HG03045 (cell line): ENCODE results near the gene BRPF1.

ENCODE experiments used
- ATAC-seq: cut with Tn5 transposase; IDR thresholded peaks from one replicate; pipeline ENCODE4 v1.9.1; 2021; ENCODE audit warnings: mild to moderate bottlenecking, moderate library complexity; ENCODE audit not compliant: unreplicated experiment

The BRPF1 gene

DNA sequence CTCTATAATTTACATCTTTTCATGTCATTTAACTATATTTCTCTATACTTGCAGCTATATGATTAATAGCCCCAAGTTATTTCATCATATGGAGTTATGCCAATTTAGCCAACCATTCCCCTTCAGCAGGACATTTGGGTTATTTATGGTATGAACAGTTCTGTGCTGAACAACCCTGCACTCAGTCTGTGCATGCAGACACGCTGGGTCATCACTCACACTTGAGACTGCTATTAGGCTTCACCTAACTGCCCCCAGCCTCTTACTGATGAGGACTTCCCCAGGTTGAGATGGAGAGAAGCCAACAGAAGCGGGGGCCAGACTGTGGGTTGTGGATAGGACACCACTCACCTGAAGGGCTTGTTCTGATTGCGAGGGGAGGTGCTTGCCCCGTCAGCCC, 53.4 kb downstream of the BRPF1 start:
- ATAC-seq, result no peak

DNA sequence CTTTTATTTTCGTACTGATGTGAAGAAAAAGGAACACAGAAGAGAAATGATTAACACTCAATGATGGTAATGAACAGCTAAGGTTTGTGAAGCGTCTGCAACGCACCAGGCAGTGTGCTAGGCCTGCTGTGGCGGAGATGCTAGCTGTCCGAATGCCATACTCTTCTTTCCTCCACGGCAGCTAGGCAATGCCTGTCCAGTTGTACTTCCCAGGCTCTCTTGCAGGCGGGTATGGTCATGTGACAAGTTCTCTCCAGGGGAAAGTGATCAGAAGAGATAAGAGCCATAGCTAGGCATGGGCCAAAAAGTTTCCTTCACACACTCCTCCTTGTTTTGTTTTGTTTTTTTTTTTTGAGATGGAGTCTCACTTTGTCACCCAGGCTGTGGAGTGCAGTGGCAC, 54.1 kb downstream of the BRPF1 start:
- no peak for ATAC-seq

- ATAC-seq, result no peak
These were observed 54.7 kb downstream of the BRPF1 start for GRCh38 chr3:9786209-9786739.

GRCh38 chr3:9786825-9787669, 55.5 kb downstream of the BRPF1 start:
- no peak for ATAC-seq

DNA sequence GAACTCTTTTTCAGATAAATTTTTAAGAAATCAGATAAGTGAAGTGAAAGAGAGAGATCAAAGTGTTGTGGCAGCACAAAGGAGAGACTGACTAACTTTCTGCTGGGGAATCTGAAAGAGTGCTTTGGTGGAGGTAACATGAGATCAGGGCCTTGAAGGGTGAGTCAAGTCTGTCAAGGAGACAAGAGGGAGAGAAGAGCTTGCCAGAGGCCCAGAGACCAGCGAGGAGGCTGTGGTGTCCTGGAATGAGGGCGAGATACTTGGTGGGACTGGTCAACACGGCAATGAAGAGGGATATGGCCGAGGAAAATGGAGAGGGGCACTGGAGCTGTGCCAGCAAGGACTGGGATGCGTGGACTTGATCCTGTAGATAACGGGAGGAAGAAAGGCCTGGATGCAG, 56.2 kb downstream of the BRPF1 start:
- no peak for ATAC-seq

DNA sequence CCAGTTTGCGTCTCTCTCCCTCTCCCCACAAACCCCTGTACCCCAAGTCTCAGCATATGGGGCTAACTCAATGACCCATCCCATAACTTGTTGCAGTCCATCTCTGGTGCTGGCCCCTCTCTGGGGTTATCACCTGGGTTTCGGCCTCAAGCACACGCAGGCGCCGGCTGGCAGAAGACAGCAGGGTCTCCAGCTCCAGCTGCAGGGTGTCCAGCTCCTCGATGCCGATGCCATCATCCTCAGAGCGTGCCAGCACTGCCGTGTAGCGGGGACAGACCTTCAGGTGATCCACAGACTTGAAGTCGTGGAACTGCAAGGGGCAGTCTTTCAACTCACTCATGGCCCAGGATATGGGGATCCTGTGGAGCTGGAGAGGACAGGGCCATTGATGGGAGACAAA, 59.6 kb downstream of the BRPF1 start:
- no peak for ATAC-seq

GRCh38 chr3:9791790-9792404, 60.4 kb downstream of the BRPF1 start:
- ATAC-seq, result no peak

DNA sequence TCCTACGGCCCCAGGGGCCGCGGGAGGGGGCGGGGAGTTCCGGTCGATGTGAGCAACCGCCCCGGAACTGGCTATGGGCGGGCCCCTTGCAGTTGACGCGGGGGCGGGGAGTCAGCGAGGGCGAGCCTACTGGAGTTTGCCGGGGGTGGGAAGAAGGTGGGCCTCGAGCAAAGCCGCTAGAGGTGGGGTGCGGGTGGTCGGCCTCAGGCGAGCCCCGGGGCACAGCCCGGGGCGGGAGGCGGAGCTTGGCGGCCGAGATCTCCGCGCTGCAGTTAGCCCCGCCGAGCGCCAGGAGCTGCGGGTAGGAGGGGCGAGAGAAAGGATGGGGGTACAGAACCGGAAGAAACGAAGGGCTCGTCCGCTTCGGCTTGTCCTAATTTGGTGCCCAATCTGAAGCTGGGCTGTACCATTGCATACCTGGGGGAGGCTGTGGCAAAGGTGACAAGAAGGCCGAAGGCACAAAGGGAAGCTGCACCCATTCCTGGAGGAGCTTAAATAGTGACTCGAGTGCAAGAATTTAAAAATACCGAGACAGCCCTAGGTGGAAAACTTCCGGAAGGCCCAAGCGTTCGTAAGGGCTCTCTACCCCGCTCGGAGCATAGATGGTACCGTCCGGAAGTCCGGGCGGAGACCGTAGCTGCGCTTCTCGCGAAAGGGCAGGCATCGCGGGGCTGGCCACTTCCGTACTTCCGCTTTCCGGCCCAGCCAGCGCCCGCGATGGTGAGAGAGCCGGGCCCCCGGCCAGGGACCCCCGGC, 61.0 kb downstream of the BRPF1 start, which contains the start of the genes ARPC4 and TADA3:
Gene ARPC4 (plus strand): TSS at position 678 of the 756 bp plus-strand sequence. CDS start 40 bp downstream, at position 718.
Gene TADA3 (minus strand): TSS at position 69 of the 756 bp plus-strand sequence. CDS start 1,007 bp downstream, outside the sequence.
- peak; percentile 83 for ATAC-seq

- ATAC-seq, result peak; percentile 4
These were observed 61.7 kb downstream of the BRPF1 start for GRCh38 chr3:9793161-9793781.

DNA sequence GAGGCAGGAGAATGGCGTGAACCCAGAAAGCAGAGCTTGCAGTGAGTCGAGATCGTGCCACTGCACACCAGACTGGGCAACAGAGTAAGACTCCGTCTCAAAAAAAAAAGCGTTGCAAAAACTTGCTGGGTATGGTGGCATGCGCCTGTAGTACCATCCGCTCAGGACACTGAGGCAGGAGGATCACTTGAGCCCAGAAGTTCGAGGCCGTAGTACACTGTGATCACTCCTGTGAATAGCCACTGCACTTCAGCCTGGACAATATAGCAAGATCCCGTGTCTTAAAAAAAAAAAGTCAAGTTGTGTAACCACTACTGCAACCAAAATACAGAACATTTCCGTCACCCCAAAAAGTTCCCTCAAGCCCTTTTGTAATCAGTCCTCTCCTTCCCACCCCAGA, 62.9 kb downstream of the BRPF1 start:
- no peak for ATAC-seq

DNA sequence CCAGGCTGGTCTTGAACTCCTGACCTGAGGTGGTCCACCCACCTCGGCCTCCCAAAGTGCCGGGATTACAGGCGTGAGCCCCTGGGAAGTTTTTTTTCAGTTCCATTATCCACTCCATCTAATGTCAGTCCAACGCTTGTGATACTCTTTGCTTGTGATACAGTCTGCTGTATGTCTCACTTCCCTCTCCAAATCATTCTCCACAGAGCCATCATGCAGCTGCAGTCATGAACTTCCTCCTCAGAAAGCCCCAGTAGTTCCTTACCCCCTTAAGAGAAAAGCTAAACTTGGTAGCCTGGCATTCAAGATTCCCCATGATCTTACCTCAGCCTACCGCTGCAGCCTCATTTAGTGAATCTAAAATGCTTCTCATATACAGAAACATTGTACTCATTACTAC, 63.7 kb downstream of the BRPF1 start:
- no peak for ATAC-seq

- no peak for ATAC-seq
These were observed 65.8 kb downstream of the BRPF1 start for GRCh38 chr3:9797196-9797945.
